ENCODE results near the gene CERK. TPM values are rescaled to one million over a fixed set of nuclear protein-coding genes. Genes with fewer than 3 reads are reported as not detected.

The CERK gene
- total and polyA plus RNA-seq, 9 of the 15 experiments (the other 6 are each of a cell fraction or from before 2014, with no cell fraction given) = 1.1 to 14.9 (median 8.7) TPM

GRCh38 chr22:46761539-46762237 lies 23.6 kb upstream of the CERK start:
- DNase-seq (ENCODE audit: extremely low read depth in 1 of 4, low spot score in 3 of 4) (peak in 1 of 4 experiments; percentile 24), FAIRE-seq (no peak), ATAC-seq (no peak; the same call in 1 of the 3 replicates)
- intact Hi-C loops (cut with micrococcal nuclease) (no loop called here), in situ Hi-C loops (cut with MboI) (no loop called here)
- Histone ChIP-seq H3K36me3 (ENCODE audit: control insufficient read depth, insufficient read depth, low read length) (peaks cover 19% of the 10 kb centered on the region; the same call in 2 of the 3 replicates), H3K9ac (ENCODE audit: insufficient read depth in 1 of 2, low read depth in 2 of 2, low read length in 2 of 2) (peak overlapping the region; percentile 96 to 98), H3K4me1 (replicated peaks in 1 of 2; ENCODE audit: control insufficient read depth in 2 of 2, insufficient read depth in 2 of 2, low read length in 2 of 2) (peaks cover 5 to 10% of the 10 kb centered on the region in 2 experiments; a peak in 4 of 5 replicates), H3K9me1 (ENCODE audit: control insufficient read depth, insufficient read depth, low read length) (no peaks in the 10 kb centered on the region), H4K20me1 (replicated peaks; ENCODE audit: control insufficient read depth, insufficient read depth, low read length) (no peaks in the 10 kb centered on the region; the same call in 1 of the 2 replicates), H3K4me3 (peak overlapping the region; percentile 90), H3K4me2 (ENCODE audit: insufficient read depth, low read length) (peak overlapping the region; percentile 94), H3K9me3 (replicated peaks; ENCODE audit: control insufficient read depth, insufficient read depth, low read depth, low read length) (no peaks in the 10 kb centered on the region; the same call in 1 of the 2 replicates), H2AFZ (ENCODE audit: low read depth, low read length) (peak overlapping the region; percentile 89), H3K27ac (ENCODE audit: extremely low read depth, low read depth, low read length) (peak overlapping the region; percentile 92), H3K79me2 (ENCODE audit: control insufficient read depth, insufficient read depth, low read length) (peaks cover 43% of the 10 kb centered on the region), H3K27me3 (ENCODE audit: control insufficient read depth in 2 of 2, insufficient read depth in 2 of 2, low read length in 2 of 2) (no peaks in the 10 kb centered on the region)
- ChIA-PET CTCF (ENCODE audit: low intra/inter-chr PET ratio) (no interaction called here), POLR2A (interaction anchor here (0.6 to 2.9 kb wide), 19 partner anchors 9 to 403 kb away, joined by 3 to 27 read pairs (median 3); no protein-coding TSS in a partner anchor)
- WGBS (ENCODE audit: insufficient coverage, low coverage, missing lambda C conversion rate) = 0% methylated on average over 15 of the region's 17 CpGs
- TF ChIP-seq ZNF79 (CRISPR knock-in tag; IDR thresholded peaks at IDR 0.05; ENCODE audit: low read depth) (no peak), IRF9 (tag; IDR thresholded peaks at IDR 0.05) (no peak), HSF4 (CRISPR knock-in tag; IDR thresholded peaks at IDR 0.05; ENCODE audit: borderline replicate concordance) (no peak), L3MBTL2 (IDR thresholded peaks at IDR 0.05) (no peak), CHD1 (IDR thresholded peaks at IDR 0.05; ENCODE audit: low read length) (peak; percentile 64), ZNF512 (tag; IDR thresholded peaks at IDR 0.05) (0 out of 2 replicates have a peak, but pooled peaks have one; percentile 13), MCM5 (IDR thresholded peaks at IDR 0.05; ENCODE audit: low read depth) (no peak), ZNF384 (IDR thresholded peaks at IDR 0.05; ENCODE audit: low read depth, low read length) (no peak)
- TSS peak; percentile 95 for BruUV-seq (replicated peaks)
